HG03159 (cell line): ENCODE results near the gene AP3D1.

ENCODE experiments used
- ATAC-seq: cut with Tn5 transposase; IDR thresholded peaks from one replicate; pipeline ENCODE4 v1.9.1; 2021; ENCODE audit warnings: mild to moderate bottlenecking, moderate library complexity; ENCODE audit not compliant: unreplicated experiment

Gene AP3D1

DNA sequence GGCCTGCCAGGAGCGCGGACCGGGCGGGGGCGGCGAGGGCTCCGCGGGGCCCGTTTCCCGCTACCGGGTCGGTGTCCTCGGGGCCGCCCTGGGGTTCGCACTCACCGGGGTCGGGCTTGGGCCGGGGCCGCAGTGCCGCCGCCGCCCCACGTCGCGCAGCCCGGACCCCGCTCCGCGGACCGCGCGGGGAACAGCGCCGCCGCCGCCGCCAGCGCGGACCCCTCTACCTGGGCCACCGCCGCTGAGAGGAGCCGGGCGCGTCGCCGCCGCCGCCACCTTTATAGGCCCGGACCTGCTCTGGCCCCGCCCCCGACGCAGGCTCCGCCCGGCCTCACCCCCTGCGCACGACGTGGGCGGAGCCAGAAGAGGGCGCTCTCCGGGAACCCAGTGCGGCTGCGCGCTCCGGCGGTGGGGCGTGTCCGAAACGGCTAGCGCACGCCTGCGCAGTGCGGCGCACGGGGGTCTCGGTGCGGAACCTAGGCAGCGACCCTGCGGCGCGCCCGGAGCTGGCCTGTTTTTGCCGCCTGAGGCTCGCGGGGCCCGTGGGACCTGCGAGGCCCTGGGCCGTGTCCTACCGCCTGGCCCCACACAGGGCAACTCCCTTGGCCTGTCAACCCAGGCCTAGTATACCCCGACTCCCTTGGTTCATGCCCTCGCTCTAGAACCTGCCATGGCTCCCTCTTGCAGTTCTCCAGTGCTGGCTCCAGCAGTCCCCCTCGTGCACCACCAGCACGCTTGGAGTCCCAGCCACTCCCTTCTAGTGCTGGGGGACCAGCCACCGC, 100.2 kb downstream of the AP3D1 start, which contains the start of gene MKNK2:
Gene MKNK2 (minus strand): TSS at position 254 of the 782 bp plus-strand sequence. CDS start 393 bp downstream, outside the sequence.
- ATAC-seq: peak; percentile 48
